HS-5 (cell line): ENCODE measurements around the gene HLX.

Experiments
- DNase-seq: peaks from one replicate; pipeline ENCODE4 v3.0.0-alpha.2; 2012; ENCODE audit warnings: low read depth

HLX gene

DNA sequence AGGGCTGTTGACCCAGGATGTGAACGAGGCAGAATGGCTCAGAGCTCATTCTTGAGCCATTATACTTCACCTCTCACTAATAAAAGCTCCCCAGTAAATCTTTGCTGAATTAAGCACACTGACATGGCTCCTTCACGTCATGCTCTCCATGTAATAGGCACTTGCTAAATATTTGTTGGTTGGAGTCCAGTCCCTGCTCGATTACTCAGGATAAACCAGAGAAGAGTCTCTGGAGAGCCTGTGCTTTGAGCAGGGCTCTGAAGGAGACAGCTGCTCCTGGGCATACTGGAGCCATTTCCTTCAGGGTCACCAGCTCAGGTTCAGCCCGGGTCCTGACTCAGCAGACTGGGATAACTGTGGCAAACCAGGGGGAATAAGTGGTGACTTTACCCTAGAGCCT, 46.9 kb downstream of the HLX start:
- no peak for DNase-seq

- no peak for DNase-seq
Observed at GRCh38 chr1:220927442-220927841, 48.2 kb downstream of the HLX start.

GRCh38 chr1:220928320-220928719, 49.1 kb downstream of the HLX start:
- no peak for DNase-seq

- no peak for DNase-seq
Observed at GRCh38 chr1:220928725-220929300, 49.6 kb downstream of the HLX start.

GRCh38 chr1:220929304-220929703, 50.1 kb downstream of the HLX start:
- DNase-seq: no peak
